Measurements from ENCODE around the gene VWC2. TPM values are rescaled to one million over a fixed set of nuclear protein-coding genes. Genes with fewer than 3 reads are reported as not detected.

Gene VWC2
- total RNA-seq, 2 donors from 2014 or later = not detected

DNA sequence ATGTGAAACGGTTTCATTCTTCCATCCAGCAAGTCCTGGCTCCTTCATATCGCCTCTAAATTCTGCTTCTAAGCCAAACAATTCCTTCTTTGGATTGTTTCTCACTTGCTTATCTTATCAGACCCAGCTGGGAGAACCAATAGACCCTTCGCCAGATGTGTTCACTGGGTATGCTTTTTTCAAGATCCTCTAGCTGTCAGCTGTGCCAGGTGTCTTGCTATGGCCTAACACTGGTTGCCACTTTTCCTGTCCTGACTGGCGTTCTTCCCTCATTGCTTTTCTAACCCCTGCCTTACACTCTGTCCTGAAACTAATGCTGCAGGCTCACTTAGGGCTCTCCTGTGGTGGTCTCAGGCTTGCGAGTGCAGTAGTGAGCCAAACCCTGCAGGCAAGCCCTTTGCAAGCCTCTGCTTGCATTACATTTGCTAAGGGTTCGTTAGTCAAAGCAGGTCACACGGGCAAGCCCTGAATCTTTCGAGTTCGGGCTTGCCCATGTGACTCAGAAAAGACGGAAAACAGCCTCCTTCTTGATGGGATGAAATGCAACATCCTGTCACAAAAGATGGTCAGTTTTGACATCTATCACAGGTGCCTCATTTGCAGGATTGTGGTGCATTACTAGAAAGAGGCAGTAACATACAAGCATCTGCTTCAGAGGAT, 92.8 kb downstream of the VWC2 start:
- intact Hi-C loops (cut with DNase I) = no loop called here
- DNase-seq (peak in 1 of 4 donors; percentile 18), ATAC-seq (no peak)
- no peak overlapping the region for H3K4me3 ChIP-seq
- TF ChIP-seq, protein P1, sequence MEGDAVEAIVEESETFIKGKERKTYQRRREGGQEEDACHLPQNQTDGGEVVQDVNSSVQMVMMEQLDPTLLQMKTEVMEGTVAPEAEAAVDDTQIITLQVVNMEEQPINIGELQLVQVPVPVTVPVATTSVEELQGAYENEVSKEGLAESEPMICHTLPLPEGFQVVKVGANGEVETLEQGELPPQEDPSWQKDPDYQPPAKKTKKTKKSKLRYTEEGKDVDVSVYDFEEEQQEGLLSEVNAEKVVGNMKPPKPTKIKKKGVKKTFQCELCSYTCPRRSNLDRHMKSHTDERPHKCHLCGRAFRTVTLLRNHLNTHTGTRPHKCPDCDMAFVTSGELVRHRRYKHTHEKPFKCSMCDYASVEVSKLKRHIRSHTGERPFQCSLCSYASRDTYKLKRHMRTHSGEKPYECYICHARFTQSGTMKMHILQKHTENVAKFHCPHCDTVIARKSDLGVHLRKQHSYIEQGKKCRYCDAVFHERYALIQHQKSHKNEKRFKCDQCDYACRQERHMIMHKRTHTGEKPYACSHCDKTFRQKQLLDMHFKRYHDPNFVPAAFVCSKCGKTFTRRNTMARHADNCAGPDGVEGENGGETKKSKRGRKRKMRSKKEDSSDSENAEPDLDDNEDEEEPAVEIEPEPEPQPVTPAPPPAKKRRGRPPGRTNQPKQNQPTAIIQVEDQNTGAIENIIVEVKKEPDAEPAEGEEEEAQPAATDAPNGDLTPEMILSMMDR (IDR thresholded peaks at IDR 0.05) = no peak
- no peak for TF ChIP-seq POLR2A (IDR thresholded peaks at IDR 0.05)
- WGBS, 2 donors = 59 to 69% methylated on average over 10 of the region's 10 CpGs
- no peaks in the 10 kb centered on the region for H3K27me3 ChIP-seq
- no peak overlapping the region for H3K27ac ChIP-seq
- no peaks in the 10 kb centered on the region for H3K4me1 ChIP-seq
- H3K9me3 ChIP-seq = no peaks in the 10 kb centered on the region
- no peaks in the 10 kb centered on the region for H3K36me3 ChIP-seq (replicated peaks in 1 of 2; ENCODE audit: insufficient read depth in 1 of 2, low read depth in 2 of 2)

DNA sequence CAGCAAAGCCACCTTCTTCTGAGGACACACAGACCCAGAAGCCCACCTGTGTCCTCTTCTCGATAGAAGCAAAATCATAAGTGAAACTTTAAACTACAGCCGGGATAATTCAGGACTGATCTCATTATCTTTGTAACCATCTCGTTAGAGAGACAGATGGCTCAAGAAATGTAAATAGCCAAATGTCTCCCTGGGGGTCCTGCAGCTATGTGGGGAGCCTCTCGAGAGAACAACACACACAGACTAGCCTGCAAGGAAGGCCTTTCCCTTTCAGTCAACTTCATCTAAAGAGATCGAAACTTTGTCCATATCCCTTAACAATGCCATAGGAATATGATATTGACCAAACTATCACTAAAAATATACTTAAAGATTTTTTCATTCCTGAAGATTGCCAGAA, 93.5 kb downstream of the VWC2 start:
- intact Hi-C loops (cut with DNase I) = no loop called here
- Histone ChIP-seq H3K27ac (no peak overlapping the region), H3K36me3 (replicated peaks in 1 of 2; ENCODE audit: insufficient read depth in 1 of 2, low read depth in 2 of 2) (no peaks in the 10 kb centered on the region), H3K4me3 (no peak overlapping the region), H3K9me3 (no peaks in the 10 kb centered on the region), H3K27me3 (no peaks in the 10 kb centered on the region), H3K4me1 (no peaks in the 10 kb centered on the region)
- DNase-seq (no peak), ATAC-seq (no peak)
- WGBS, 2 donors = 52 to 68% methylated on average over 5 of the region's 5 CpGs
- TF ChIP-seq POLR2A (IDR thresholded peaks at IDR 0.05) = no peak
- TF ChIP-seq, protein P1 (IDR thresholded peaks at IDR 0.05) = no peak

DNA sequence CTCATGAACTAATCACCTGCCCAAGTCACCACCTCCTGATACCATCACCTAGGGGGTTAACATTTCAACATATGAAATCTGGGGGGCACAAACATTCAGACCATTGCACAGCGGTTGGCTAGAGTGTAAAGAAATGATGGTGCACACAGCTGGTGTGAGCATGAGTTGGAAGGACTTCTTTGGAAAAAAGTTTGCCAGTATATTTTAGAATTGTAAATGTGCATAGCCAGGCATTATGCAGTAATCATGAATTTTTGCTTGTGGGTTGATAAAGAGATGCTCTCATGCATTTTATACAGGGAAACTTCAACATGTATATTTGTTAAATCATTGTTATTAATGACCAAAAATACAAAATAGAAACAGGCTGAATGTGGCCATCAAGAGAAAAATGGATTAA, 100.0 kb downstream of the VWC2 start:
- intact Hi-C loops (cut with DNase I) = no loop called here
- ATAC-seq (no peak), DNase-seq (no peak)
- 92 to 100% methylated on average over 1 of the region's 1 CpG for WGBS, 2 donors
- no peaks in the 10 kb centered on the region for H3K27me3 ChIP-seq
- no peaks in the 10 kb centered on the region for H3K9me3 ChIP-seq
- H3K27ac ChIP-seq = no peak overlapping the region
- H3K4me3 ChIP-seq = no peak overlapping the region
- TF ChIP-seq, protein P1 (IDR thresholded peaks at IDR 0.05) = no peak
- no peak for TF ChIP-seq POLR2A (IDR thresholded peaks at IDR 0.05)
- H3K36me3 ChIP-seq (replicated peaks in 1 of 2; ENCODE audit: insufficient read depth in 1 of 2, low read depth in 2 of 2) = no peaks in the 10 kb centered on the region
- H3K4me1 ChIP-seq = peaks cover 23% of the 10 kb centered on the region

DNA sequence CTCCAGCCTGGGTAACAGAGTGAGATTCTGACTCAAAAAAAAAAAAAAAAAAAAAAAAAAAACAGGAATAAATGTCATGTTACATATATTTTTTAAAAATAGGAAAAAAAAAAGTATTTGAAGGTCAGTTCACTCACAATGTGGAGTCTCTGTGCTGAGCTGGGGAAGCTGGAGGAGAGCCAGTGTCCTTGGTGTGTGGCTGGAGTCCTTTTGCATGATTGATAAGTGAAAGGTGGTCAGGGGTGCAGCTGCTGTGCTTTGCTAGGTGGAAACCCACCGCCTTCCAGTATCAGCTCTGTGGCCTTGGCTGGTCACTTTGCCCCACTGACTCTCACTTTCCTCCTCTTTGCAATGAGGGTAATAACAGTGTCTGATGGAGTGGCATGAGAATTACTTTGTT, 101.9 kb downstream of the VWC2 start:
- 9 to 32% methylated on average over 1 of the region's 1 CpG for WGBS, 2 donors
- H3K27me3 ChIP-seq = no peaks in the 10 kb centered on the region
- no peak for TF ChIP-seq POLR2A (IDR thresholded peaks at IDR 0.05)
- intact Hi-C loops (cut with DNase I) = no loop called here
- H3K4me1 ChIP-seq = peaks cover 23% of the 10 kb centered on the region
- H3K4me3 ChIP-seq = no peak overlapping the region
- H3K27ac ChIP-seq = peak overlapping the region; percentile 14 to 37 (median 22)
- no peaks in the 10 kb centered on the region for H3K36me3 ChIP-seq (replicated peaks in 1 of 2; ENCODE audit: insufficient read depth in 1 of 2, low read depth in 2 of 2)
- DNase-seq (peak; percentile 26 to 77 (median 59)), ATAC-seq (peak; percentile 47)
- H3K9me3 ChIP-seq = no peaks in the 10 kb centered on the region

DNA sequence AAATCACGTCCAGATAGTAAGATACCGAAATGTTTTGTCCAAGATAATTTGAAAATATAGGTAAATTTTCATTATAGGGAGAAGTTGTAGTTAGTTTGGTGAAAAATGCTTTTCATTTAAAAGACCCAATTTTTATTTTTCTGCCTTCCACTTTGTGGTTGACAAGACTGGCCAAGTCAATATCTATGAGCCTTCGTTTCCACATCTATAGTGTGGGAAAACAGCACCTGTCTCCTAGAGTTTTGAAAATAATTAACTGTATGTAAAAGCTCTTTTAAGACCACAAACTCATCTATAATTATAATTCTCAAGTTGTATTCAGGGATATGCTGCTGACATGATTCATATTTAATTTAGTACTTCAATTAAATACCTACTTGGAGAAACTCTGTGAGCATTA, 102.8 kb downstream of the VWC2 start:
- no peaks in the 10 kb centered on the region for H3K9me3 ChIP-seq
- ATAC-seq (peak; percentile 52), DNase-seq (no peak)
- H3K27ac ChIP-seq = peak overlapping the region in 3 of 4 donors; percentile 16 to 37 (median 27)
- peaks cover 23% of the 10 kb centered on the region for H3K4me1 ChIP-seq
- intact Hi-C loops (cut with DNase I) = no loop called here
- TF ChIP-seq POLR2A (IDR thresholded peaks at IDR 0.05) = no peak
- TF ChIP-seq, protein P1 (IDR thresholded peaks at IDR 0.05) = no peak
- WGBS, 2 donors = 34 to 35% methylated on average over 3 of the region's 3 CpGs
- H3K4me3 ChIP-seq = no peak overlapping the region
- H3K27me3 ChIP-seq = no peaks in the 10 kb centered on the region
- H3K36me3 ChIP-seq (replicated peaks in 1 of 2; ENCODE audit: insufficient read depth in 1 of 2, low read depth in 2 of 2) = no peaks in the 10 kb centered on the region

All from body of pancreas (tissue), 4 donors.